Stimulated activated CD4-positive, alpha-beta T cell treated with anti-CD3 and anti-CD28 coated beads, Interleukin-4, amount 100 ng/mL, for 48 hours (primary cell): ENCODE measurements around the gene RNF11.

Source experiments
- DNase-seq, 2 donors: peaks; one replicate each; pipeline ENCODE4 v3.0.0-alpha.2; 2020; ENCODE audit warnings: low read depth in 2 of 2

Gene RNF11

GRCh38 chr1:51313268-51313852, 77.3 kb downstream of the RNF11 start:
- DNase-seq: no peak

- DNase-seq: no peak
These were observed 78.1 kb downstream of the RNF11 start for GRCh38 chr1:51313961-51314777.

- DNase-seq: no peak
These were observed 78.9 kb downstream of the RNF11 start for GRCh38 chr1:51314974-51315373.

DNA sequence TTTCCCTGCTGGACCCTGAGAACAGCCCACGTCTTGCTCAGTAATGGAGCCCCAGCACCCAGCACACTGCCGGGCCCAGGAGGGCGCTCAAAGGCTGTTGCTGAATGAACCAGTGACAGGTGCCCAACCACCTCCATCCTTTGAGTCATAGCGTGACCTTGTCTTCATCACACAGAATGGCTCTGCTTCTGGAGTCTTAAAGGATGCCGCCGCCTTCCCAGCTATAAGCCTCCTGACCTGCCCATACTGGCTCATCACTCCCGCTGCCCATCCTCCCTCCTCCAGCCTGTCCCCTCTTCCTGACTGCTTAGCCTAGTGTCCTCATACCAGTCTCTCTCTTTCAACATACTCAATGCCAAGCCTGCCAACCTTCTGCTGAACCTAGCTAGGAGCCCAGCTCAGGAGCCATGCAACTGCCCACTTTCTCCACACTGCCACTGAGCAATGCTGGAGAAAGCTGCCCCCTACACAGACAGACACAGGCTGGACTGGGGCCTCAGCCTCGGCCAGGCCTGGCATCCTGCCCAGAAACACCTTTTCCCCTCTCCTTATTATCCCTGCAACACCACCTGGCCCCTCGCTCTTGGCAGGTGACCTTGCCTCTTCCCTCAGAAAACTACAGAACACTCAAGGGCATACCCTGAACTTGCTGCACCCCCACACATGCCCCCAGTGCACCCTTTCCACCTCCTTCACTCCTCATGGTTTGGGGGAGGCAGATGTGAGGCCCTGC, 80.2 kb downstream of the RNF11 start:
- DNase-seq: no peak

DNA sequence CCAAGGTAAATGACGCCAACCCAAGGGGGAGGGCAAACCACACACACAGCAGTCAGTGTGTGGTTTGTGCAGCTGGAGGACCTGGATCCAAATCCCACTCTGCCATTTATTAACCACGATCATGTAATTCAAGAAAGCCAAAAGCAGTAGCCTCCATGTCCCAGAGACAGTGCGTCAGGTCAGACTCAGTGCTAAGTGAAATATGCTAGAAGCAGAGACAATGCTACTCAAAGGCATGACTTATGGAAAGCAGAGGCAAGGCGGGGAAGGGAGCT, 80.7 kb downstream of the RNF11 start:
- no peak for DNase-seq

DNA sequence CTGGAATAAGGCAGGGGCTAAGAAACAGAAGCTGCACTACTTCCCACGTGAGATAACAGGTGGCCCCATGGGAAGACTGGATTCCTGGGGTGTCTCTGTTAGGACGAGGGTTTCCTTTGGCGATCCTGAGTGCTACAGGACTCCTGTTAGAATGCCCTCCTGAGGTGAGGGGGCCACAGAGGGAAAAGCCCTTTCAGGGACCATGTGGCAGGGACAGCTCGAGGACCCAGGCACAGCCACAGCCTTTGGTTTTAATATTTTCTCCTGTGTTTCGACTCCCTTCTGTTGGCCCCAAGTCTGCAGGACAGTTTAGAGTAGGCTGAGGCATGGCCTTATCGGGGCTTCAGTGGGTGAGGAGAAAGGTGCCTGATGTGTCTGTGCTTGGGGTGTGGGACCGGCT, 81.7 kb downstream of the RNF11 start:
- no peak for DNase-seq

DNA sequence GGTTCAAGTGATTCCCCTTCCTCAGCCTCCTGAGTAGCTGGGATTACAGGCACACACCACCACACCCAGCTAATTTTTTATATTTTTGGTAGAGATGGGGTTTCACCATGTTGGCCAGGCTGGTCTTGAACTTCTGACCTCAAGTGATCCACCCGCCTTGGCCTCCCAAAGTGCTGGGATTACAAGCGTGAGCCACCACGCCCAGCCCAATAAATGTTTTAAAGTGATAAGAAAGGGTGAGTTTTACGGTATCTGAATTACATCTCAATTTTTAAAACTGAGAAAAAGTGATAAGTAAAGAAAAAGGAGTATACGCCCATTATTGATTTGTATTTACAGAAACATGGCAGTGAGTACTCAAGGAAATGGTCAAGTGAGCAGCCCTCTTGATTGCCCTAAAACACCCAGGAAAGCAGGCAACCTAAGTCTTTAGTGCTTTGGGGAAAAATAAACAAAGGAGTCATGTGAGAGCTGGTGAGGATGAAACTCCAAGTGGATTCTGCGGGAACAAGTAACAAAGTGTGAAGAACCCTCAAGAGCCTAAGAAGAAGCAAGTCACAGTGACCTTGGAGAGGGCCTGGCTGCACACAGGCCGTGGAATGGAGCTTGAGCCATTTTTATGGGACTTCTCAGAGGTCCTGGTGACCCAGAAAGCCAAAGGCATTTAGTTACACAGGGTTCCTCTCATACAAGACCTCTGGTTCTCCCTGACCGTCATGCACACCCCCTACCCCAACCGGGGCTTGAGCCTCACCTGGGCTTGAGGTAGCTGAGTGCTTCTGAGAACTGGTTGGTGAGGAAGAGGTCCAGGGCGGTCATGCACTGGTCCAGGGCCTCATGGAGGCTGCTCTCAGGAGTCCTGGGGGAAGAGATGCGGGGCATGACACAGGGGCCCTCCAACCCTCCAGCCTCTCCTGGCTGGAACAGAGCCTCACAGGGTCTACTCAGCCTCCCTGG, 85.2 kb downstream of the RNF11 start:
- no peak for DNase-seq

- no peak for DNase-seq
These were observed 85.8 kb downstream of the RNF11 start for GRCh38 chr1:51321924-51322280.

GRCh38 chr1:51322417-51323101, 86.5 kb downstream of the RNF11 start:
- no peak for DNase-seq
